ENCODE results near the gene IGSF23.

DNA sequence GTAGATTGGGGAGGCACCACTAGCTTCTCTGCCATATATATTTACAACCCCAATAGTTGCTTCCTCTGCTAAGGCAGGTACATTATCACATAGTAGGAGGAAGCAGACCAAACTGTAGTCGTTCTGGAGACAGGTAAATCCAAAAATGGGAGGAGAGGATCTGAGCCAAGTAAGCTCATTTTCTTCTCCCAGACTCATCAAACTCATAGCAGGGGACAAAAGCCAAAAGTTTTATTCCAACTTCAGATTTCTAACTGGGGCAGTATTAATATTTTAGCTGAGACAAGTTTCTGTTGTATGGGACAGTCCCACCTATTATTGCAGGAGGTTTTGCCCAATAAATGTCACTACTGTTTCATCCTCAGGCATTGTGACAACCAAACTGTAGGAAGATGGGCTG, 7.8 kb upstream of the IGSF23 start:
- TF ChIP-seq, protein P1, sequence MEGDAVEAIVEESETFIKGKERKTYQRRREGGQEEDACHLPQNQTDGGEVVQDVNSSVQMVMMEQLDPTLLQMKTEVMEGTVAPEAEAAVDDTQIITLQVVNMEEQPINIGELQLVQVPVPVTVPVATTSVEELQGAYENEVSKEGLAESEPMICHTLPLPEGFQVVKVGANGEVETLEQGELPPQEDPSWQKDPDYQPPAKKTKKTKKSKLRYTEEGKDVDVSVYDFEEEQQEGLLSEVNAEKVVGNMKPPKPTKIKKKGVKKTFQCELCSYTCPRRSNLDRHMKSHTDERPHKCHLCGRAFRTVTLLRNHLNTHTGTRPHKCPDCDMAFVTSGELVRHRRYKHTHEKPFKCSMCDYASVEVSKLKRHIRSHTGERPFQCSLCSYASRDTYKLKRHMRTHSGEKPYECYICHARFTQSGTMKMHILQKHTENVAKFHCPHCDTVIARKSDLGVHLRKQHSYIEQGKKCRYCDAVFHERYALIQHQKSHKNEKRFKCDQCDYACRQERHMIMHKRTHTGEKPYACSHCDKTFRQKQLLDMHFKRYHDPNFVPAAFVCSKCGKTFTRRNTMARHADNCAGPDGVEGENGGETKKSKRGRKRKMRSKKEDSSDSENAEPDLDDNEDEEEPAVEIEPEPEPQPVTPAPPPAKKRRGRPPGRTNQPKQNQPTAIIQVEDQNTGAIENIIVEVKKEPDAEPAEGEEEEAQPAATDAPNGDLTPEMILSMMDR (IDR thresholded peaks at IDR 0.05) = no peak
- TF ChIP-seq POLR2A (IDR thresholded peaks at IDR 0.05) = no peak
